Head of caudate nucleus (tissue), 42 donors: Measurements from ENCODE around the gene CKB.
"Not testable (repeated sequence)": the region's sequence is repeated elsewhere in the genome, so short reads cannot be mapped to it uniquely, and the experiment has no call there.

Experiments
- DNase-seq, 42 donors: peaks; one replicate each; pipeline versions ENCODE4 v3.0.0 to v3.0.0-alpha.2; 2020 to 2021; ENCODE audit warnings: mixed read lengths in 7 of 42
- intact Hi-C: fragments of 100-400 bp; cut with DNase I; formaldehyde crosslinking; loops from one replicate; pipeline ENCODE4 v1.15.0; 2022

The CKB gene

DNA sequence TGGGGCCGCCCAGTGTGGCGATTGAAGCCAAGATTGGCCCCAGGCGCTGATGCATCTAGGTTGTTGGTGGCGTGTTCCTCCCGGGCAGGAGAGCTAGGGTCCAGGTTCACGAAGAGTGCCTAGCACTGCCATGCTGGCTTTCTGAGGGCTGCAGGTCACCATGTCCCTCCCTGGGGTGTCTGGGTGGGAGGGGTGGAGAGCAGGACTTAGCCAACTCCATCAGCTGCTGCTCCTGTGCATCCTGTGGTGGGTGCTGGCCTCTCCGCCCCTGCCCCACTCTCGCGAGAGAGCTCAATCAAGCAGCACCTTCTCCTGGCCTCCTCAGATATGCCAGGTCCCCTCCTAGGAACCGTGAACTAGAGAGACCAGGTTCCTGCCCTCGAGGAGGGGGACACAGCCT is 8.2 kb upstream of the CKB start:
- DNase-seq: no peak
- intact Hi-C loops: no loop called here

GRCh38 chr14:103530390-103530789 is 7.8 kb upstream of the CKB start:
- DNase-seq: no peak
- intact Hi-C loops: no loop called here

- intact Hi-C loops: no loop called here
- peak in 3 of 42 donors; percentile 6 to 41 (median 28) for DNase-seq
Observed at GRCh38 chr14:103529383-103530365, 7.0 kb upstream of the CKB start.

DNA sequence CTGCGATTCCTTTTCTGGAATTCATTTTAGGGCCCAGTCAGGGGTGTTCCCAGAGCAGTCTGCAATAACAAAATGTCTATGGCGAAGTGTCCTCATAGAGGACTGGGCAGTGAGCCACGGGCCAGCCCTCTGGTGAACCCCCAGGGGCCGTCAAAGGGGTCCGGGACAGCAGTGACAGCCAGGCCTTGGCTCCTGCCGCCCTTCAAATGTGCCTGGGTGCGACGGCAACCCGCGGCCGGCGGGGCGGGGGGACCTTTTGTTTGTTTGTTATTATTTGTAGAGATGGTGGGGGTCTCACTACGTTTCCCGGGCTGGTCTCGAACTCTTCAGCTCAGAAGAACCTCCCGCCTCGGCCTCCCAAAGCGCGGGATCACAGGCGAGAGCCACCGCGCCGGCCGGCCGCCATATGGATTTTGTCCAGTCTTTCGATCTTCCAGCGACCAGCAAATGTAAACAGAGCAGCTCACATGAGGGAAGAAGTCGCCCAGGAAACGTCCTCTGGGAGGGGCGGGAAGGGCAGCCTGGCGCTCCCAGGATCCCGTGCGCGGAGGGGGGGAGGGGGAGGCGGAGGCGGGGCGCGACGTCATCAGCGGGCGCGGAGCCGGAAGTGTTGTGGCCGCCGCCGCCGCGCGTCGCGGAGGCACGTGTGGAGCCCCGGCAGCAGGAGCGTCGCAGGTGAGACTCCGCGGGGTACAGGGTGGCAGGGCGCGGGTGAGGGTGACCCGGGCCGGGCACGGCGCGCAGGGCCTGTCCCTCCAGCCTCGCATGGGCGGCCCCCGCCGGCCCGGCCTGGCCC is 6.2 kb upstream of the CKB start, which contains the start of gene TRMT61A:
Gene TRMT61A (plus strand): TSS at position 610 of the 796 bp plus-strand sequence. CDS start 783 bp downstream, outside the sequence.
- DNase-seq: peak; percentile 77 to 95 (median 87)
- intact Hi-C loops: no loop called here

GRCh38 chr14:103528146-103528586 is 5.5 kb upstream of the CKB start:
- intact Hi-C loops: no loop called here
- DNase-seq: peak in 25 of 42 donors; percentile 39 to 81 (median 66)

DNA sequence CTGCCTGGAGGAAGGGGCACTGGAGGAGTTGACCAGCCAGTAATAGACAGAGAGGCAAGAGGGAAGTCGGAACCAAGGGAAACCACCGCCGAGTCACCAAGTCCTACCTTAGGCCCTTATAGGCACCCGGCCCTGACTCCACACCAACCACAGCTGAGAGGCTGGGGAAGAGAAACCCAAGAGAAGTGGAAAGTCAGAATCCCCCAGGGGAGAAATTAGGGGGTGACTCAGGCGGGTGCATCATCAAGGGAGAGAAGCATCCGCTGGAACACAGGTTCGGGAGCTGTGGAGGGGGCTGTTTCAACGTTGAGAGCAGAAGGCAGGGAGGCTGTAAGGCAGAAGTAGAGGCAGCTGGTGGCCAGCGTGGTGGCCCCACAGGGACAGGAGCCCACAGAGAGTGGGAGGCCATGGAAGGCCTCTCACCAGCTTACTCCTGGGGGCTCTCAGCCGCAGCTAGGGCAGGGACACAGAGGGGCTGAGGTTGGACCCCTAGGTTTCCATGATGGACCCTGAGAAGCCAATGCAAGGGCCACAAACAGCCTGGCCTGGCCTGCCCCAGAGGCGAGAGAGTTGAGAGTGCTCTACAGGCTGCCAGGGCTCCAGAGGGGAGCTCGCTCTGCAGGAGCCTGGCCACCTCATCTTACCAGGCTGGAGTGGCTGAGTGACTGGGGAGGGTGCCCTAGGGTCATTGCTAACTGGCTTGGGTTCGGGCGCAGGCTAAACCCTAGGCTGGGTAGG is 4.9 kb upstream of the CKB start:
- intact Hi-C loops: no loop called here
- DNase-seq: peak in 2 of 42 donors; percentile 18 to 32

DNA sequence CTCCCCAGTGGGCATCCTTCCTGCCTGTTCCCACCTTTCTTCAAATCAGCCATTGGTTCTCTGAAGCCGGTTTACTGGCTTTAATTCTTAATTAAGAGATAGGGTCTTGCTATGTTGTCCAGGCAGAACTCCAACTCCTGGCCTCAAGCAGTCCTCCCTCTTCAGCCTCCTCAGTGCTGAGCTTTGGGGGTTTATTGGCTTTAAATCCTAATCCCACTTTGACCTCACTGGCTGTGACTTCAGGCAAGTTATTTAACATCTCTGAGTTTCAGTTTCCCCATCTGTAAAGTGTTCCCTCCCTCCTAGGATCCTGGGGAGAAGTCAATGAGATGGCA is 4.3 kb upstream of the CKB start:
- intact Hi-C loops: no loop called here
- DNase-seq: no peak

GRCh38 chr14:103526247-103526913 is 3.8 kb upstream of the CKB start:
- peak in 1 of 42 donors; percentile 17 for DNase-seq
- intact Hi-C loops: no loop called here

DNA sequence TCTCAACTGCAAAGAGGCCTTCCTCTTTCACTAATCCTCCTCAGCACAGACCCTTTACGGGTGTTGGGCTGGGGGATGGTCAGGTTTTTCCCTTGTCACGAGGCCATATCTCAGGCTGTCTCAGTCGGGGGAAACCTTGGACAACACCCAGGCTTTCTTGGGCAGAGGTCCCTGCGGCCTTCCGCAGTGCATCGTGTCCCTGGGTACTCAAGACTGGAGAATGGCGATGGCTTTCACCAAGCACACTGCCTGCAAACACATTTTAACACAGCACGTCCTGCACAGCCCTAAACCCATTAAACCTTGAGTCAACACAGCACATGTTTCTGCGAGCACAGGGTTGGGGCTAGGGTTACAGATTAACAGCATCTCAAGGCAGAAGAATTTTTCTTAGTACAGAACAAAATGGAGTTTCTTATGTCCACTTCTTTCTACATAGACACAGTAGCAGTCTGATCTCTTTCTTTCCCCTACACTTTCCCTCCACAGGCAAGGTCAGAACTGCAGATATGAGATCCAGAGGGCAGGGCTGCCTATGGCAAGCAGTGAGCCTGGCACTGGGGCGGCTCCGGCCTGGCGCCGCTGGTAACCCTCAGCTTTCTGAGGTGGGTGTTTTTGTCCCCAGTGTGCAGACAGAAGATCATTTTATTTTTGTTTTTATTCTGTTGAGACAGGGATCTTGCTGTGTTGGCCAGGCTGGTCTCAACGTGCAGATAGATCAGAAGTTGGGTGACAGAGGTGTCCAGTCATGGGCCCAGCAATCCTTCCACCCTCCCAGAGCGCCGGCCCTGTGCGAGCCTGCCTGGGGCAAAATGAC is 3.0 kb upstream of the CKB start:
- peak in 1 of 42 donors; percentile 17 for DNase-seq
- intact Hi-C loops: not testable (repeated sequence)

DNA sequence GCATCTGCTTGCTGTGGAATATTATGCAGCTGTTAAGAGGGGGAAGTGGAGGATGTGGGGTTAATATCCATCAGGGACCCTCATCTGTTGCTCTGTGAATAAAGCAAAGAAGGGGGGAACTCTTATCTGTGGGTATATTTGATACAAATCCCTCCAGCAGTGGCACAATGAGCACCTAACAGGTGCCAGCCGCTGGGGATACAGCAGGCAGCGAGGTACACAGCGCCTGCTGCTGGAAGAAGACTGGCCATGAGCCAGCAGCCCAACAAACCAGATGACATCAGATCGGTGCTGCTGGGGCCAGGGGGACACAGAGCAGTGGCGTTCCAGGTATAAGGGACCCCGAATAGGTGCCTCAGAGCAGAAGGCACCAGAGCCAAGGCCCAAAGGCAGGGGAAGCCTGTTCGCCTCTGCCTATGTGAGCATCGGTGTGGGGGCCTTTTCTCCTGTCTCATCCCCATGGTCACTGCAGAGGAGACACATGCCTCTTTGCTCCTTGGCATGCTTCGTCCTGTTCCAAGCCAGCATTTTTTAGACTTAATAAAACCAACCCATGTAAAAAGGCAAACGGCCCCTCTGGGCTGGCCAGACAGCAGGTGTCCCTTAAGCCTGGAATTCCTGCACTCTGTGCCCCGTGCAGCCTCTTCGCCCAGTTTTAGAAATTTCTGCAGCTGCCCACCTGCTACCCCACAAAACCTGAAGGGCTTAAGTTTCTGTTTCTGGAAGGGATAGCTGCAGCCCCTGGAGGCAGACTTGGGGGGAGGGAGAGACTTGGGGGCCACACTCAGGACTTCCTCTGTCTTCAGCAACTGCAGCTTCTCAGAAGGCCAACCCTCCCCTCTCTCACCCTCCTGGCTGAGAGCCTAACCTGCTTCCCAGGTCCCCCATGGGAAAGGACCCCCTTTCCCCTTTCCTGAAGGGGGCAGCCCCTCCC is 1.6 kb upstream of the CKB start:
- DNase-seq: peak in 2 of 42 donors; percentile 9 to 17
- intact Hi-C loops: no loop called here

GRCh38 chr14:103523575-103523954 is 935 bp upstream of the CKB start:
- intact Hi-C loops: no loop called here
- no peak for DNase-seq

DNA sequence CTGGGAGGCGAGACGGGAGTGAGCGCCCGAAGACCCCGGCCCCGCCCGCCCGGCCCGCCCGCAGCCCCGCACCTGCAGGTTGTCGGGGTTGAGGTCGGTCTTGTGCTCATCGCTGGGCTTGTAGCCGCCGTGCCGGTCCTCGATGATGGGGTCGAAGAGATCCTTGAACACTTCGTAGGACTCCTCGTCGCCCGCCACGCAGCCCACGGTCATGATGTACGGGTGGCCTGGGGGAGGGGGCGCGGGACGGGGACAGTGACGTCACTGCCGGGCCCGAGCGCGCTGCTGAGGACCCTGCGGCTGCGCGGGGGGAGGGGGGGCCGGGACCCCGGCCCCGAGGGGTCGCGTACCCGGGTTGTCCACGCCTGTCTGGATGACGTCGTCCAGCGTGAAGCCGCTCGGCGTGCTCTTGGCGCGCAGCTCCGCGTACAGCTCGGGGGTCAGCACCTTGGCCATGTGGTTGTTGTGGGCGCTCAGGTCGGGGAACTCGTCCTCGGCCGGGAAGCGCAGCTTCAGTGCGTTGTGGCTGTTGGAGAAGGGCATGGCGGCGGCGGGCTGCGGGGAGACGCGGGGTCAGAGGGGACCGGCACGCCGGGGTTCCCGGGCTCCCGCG is 573 bp downstream of the CKB start:
- intact Hi-C loops: no loop called here
- DNase-seq: peak in 4 of 42 donors; percentile 17 to 60 (median 27)

DNA sequence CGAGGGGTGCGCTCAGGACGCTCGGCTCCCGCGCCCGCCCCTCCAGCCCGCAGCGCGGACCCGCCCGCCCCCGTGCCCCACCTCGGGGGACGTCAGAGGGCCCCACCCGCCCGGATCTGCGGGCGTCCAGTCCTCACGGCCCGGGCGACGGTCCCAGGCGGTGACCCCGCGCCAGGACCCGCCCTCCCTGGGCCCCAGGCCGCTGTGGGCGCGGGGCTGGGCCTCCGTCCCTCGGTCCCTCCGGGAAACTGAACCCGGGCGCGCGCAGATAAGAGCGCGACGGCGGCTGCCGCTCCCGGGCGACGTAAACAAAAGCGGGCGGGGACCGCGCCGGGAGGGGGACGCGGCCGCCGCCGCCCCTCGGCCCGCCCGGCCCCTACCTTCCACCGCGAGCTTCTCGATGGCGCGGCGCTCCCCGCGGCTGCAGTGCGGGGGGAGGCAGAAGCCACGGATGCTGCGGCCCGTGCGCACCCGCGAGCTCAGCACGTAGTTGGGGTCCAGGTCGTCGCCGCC is 1.1 kb downstream of the CKB start:
- peak in 21 of 42 donors; percentile 40 to 86 (median 66) for DNase-seq

GRCh38 chr14:103520657-103521437 is 1.8 kb downstream of the CKB start:
- intact Hi-C loops: no loop called here
- peak; percentile 64 to 94 (median 85) for DNase-seq

More for the DNA sequence above, 1.1 kb downstream of the CKB start:
- intact Hi-C loops: no loop called here

- no peak for DNase-seq
- intact Hi-C loops: no loop called here
Observed at GRCh38 chr14:103520269-103520656, 2.4 kb downstream of the CKB start.
